ENCODE results near the gene PON2. TPM values are rescaled to one million over a fixed set of nuclear protein-coding genes. Genes with fewer than 3 reads are reported as not detected.
"Not testable (repeated sequence)": the region's sequence is repeated elsewhere in the genome, so short reads cannot be mapped to it uniquely, and the experiment has no call there.

The PON2 gene
- total RNA-seq, 4 donors from 2014 or later = 90.2 to 187 (median 117) TPM

DNA sequence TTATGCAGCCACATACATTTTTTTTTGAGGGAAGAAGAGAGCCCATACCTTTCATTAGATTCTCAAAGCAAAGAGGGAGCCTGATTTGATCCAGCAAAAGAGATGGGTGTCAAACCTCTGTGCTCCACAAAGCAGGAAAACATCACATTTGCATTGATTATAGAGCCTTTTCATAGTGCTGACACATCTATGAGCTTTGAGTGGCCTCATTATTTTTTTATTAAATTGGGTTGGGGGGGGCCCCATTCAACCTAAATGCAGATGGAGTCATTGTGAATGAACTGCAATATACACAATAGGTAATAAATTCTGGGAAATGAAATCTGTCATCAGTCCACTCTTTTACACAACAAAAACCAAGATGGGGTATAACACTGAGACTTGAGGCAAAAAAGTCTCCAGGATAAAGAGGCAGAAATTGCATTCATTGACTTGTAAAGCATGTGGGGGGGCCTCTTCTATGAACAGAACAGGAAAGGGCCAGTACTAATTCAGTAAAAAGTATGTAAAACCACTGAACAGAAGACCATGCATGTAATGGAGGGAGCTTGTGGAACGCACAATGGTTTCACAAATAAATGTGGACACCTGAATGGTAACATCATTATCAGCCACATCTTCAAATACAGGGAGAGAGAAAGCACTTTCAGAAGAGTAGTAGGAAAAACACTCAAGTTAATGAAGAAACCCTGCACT is 33.2 kb upstream of the PON2 start:
- Histone ChIP-seq H3K36me3 (no peaks in the 10 kb centered on the region), H3K27me3 (no peaks in the 10 kb centered on the region), H3K27ac (no peak overlapping the region), H3K4me3 (no peak overlapping the region), H3K9me3 (no peaks in the 10 kb centered on the region), H3K4me1 (peaks cover 8% of the 10 kb centered on the region)
- WGBS = 91% methylated on average over 1 of the region's 1 CpG
- TF ChIP-seq EP300 (IDR thresholded peaks at IDR 0.05) = no peak
- DNase-seq (ENCODE audit: low spot score in 2 of 2) = no peak

DNA sequence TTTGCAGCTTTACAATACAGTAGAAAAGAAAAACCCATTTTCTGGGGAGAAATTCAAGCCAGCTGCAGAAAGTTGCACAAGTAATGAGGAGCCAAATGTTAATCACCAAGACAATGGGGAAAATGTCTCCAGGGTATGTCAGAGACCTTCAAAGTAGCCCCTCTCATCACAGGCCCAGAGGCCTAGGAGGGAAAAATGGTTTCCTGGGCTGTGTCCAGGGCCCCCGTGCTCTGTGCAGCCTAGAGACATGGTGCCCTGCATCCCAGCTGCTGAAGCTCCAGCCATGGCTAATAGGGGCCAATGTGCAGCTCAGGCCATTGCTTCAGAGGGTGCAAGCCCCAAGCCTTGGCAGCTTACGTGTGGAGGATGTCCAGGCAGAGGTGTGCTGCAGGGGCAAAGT is 25.8 kb upstream of the PON2 start:
- H3K27me3 ChIP-seq; H3K27ac ChIP-seq; H3K4me3 ChIP-seq; H3K4me1 ChIP-seq; H3K36me3 ChIP-seq; DNase-seq (ENCODE audit: low spot score in 2 of 2); H3K9me3 ChIP-seq: not testable (repeated sequence)
- WGBS = 89% methylated on average over 2 of the region's 2 CpGs

GRCh38 chr7:95457947-95458346 is 23.1 kb upstream of the PON2 start:
- TF ChIP-seq CTCF (IDR thresholded peaks at IDR 0.05) (no peak), POLR2AphosphoS5 (IDR thresholded peaks at IDR 0.05) (no peak), POLR2A (IDR thresholded peaks at IDR 0.05) (no peak), EP300 (IDR thresholded peaks at IDR 0.05) (no peak)
- H3K9me3 ChIP-seq = no peaks in the 10 kb centered on the region
- no peak overlapping the region for H3K4me3 ChIP-seq
- H3K27me3 ChIP-seq = no peaks in the 10 kb centered on the region
- no peaks in the 10 kb centered on the region for H3K4me1 ChIP-seq
- no peak overlapping the region for H3K27ac ChIP-seq
- no peaks in the 10 kb centered on the region for H3K36me3 ChIP-seq
- no peak for DNase-seq (ENCODE audit: low spot score in 2 of 2)

- H3K9me3 ChIP-seq = no peaks in the 10 kb centered on the region
- DNase-seq (ENCODE audit: low spot score in 2 of 2) = no peak
- no peaks in the 10 kb centered on the region for H3K27me3 ChIP-seq
- TF ChIP-seq POLR2AphosphoS5 (IDR thresholded peaks at IDR 0.05) = no peak
- no peak for TF ChIP-seq POLR2A (IDR thresholded peaks at IDR 0.05)
- TF ChIP-seq CTCF (IDR thresholded peaks at IDR 0.05) = no peak
- TF ChIP-seq EP300 (IDR thresholded peaks at IDR 0.05) = no peak
- 68% methylated on average over 2 of the region's 2 CpGs for WGBS
- H3K36me3 ChIP-seq = no peaks in the 10 kb centered on the region
- H3K27ac ChIP-seq = no peak overlapping the region
- no peaks in the 10 kb centered on the region for H3K4me1 ChIP-seq
- H3K4me3 ChIP-seq = no peak overlapping the region
Measured at GRCh38 chr7:95454438-95455045, 19.7 kb upstream of the PON2 start.

GRCh38 chr7:95446618-95447017 is 11.8 kb upstream of the PON2 start:
- 83% methylated on average over 3 of the region's 3 CpGs for WGBS
- no peaks in the 10 kb centered on the region for H3K27me3 ChIP-seq
- DNase-seq (ENCODE audit: low spot score in 2 of 2) = no peak
- TF ChIP-seq EP300 (IDR thresholded peaks at IDR 0.05) (no peak), CTCF (IDR thresholded peaks at IDR 0.05) (no peak), POLR2A (IDR thresholded peaks at IDR 0.05) (no peak), POLR2AphosphoS5 (IDR thresholded peaks at IDR 0.05) (no peak)
- H3K4me3 ChIP-seq = no peak overlapping the region
- no peaks in the 10 kb centered on the region for H3K4me1 ChIP-seq
- no peaks in the 10 kb centered on the region for H3K9me3 ChIP-seq
- no peak overlapping the region for H3K27ac ChIP-seq
- H3K36me3 ChIP-seq = no peaks in the 10 kb centered on the region

DNA sequence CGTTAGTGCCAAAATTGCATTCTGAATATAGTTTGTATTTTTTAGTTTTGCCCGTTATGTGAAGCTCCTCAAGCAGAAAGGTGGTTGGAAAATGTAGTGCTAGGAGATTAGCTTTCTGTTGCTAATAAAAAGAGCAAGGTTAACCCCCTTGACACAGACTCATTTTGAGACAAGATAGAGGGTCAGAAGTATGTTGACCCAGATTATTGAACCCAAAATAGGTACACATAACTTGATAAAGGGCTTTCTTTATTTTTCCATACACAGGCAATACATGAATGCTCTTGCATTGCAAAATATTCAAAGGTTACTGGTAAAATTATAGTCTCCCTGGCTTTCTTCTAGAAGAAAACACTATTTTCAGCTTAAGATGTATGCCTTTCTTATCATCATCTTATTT is 10.0 kb upstream of the PON2 start:
- DNase-seq (ENCODE audit: low spot score in 2 of 2) = no peak
- TF ChIP-seq EP300 (IDR thresholded peaks at IDR 0.05) = no peak
- no peak for TF ChIP-seq POLR2AphosphoS5 (IDR thresholded peaks at IDR 0.05)
- no peak for TF ChIP-seq POLR2A (IDR thresholded peaks at IDR 0.05)
- TF ChIP-seq CTCF (IDR thresholded peaks at IDR 0.05) = no peak
- Histone ChIP-seq H3K27me3 (no peaks in the 10 kb centered on the region), H3K27ac (no peak overlapping the region), H3K9me3 (no peaks in the 10 kb centered on the region), H3K4me3 (no peak overlapping the region), H3K36me3 (no peaks in the 10 kb centered on the region), H3K4me1 (no peaks in the 10 kb centered on the region)
- 72% methylated on average over 2 of the region's 2 CpGs for WGBS
